AG09319 (cell line): ENCODE measurements around the gene TTLL5.

ENCODE experiments used
- DNase-seq: peaks from one replicate; pipeline ENCODE4 v3.0.0-alpha.2; 2010; ENCODE audit warnings: low read depth; ENCODE audit errors: extremely low read depth
- TF ChIP-seq, protein P1 (sequence below): IDR thresholded peaks from 2 replicates; pipeline ENCODE4 v1.5.1; 2011; ENCODE audit warnings: low read depth, mild to moderate bottlenecking, inconsistent platforms, low read length, moderate library complexity

Gene TTLL5

DNA sequence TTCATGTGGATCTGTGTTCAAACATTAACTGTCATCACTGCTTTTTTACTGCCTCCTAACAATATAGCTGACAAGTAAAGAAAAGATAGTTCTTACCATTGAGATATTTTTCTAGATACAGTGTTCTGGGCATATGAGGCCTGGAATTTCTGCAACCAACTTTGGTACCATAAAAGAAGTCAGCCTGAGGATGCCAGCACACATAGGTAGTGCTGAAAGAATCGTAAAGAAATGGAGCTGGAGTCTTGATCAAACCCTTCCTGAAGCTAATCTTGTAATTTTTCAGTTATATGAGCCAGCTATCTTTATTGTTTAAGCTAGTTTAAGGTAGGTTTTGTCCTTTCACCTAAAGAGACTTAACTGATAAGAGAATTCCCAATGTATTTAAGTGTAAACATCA is 11.7 kb upstream of the TTLL5 start:
- no peak for DNase-seq
- TF ChIP-seq, protein P1, sequence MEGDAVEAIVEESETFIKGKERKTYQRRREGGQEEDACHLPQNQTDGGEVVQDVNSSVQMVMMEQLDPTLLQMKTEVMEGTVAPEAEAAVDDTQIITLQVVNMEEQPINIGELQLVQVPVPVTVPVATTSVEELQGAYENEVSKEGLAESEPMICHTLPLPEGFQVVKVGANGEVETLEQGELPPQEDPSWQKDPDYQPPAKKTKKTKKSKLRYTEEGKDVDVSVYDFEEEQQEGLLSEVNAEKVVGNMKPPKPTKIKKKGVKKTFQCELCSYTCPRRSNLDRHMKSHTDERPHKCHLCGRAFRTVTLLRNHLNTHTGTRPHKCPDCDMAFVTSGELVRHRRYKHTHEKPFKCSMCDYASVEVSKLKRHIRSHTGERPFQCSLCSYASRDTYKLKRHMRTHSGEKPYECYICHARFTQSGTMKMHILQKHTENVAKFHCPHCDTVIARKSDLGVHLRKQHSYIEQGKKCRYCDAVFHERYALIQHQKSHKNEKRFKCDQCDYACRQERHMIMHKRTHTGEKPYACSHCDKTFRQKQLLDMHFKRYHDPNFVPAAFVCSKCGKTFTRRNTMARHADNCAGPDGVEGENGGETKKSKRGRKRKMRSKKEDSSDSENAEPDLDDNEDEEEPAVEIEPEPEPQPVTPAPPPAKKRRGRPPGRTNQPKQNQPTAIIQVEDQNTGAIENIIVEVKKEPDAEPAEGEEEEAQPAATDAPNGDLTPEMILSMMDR: no peak

DNA sequence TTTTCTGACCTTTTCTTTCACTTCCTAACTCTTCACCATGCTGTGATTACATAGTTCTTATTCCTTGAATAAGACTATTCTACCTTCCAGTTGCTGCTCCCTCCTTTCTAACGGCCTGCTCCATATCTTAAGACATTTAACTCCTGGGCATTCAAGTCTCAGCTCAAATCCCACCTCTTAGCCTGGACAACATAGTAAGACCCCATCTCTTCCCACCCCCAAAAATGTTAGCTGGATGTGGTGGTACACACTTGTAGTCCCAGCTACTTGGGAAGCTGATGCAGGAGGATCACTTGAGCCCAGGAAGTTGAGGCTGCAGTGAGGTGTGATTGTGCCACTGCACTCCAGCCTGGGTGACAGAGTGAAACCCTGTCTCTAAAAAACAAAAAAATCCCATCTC is 11.3 kb upstream of the TTLL5 start:
- no peak for DNase-seq
- TF ChIP-seq, protein P1: no peak

DNA sequence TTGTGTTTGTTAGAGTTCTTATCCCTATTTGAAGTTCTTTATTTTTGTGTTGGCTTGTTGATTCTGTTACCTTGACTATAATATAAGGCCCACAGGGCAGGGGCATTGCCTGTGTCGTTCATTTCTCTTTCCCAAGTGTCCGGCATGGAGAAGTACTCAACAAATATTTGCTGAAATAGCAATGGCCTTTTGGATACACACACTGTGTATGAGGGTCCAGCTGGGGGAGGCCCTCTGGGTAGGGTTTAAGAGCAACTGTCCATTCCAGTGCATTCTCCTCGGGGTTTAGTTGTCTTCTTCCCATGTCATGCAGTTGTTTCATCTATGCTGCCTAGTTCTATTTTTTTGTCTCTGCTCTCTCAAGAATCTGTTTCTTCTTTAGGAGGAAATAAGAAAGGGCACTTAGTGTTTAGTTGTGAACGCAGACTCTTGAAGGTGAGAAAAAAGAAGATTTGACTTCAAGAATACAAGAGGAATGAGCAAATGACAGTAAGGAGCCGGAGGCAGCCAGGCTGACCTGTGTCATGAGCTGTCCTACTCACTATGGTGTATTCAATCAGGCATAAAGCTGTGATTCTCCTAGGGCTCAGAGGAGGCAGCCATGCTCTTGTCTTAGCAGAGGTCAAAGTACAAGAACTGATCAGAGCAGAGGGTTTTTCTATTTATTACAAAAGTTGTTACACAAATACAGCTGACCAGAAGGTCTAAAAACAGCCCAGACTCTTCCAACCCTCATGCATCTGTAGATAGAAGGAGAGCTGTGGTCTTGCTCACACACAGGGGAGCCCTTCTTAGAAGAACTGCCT is 10.6 kb upstream of the TTLL5 start:
- no peak for DNase-seq
- TF ChIP-seq, protein P1: no peak

DNA sequence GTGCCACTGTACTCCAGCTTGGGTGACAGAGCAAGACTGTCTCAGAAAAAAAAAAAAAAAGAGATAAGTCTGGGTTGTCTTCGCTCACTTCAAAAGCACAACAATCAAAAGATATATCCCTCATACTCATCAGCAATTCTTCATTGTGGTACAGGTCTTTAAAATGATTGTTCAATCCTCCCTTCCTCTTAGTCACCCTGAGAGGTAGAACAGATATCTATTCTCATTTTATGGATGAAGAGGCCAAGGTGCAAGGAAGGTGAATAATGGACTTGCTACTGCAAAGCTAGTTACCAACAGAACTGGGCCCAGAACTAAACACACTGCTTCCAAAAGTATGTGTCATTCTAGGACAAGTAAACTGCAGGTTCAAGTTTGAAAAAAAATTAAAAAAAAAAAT is 7.5 kb upstream of the TTLL5 start:
- DNase-seq: no peak
- TF ChIP-seq, protein P1: no peak

DNA sequence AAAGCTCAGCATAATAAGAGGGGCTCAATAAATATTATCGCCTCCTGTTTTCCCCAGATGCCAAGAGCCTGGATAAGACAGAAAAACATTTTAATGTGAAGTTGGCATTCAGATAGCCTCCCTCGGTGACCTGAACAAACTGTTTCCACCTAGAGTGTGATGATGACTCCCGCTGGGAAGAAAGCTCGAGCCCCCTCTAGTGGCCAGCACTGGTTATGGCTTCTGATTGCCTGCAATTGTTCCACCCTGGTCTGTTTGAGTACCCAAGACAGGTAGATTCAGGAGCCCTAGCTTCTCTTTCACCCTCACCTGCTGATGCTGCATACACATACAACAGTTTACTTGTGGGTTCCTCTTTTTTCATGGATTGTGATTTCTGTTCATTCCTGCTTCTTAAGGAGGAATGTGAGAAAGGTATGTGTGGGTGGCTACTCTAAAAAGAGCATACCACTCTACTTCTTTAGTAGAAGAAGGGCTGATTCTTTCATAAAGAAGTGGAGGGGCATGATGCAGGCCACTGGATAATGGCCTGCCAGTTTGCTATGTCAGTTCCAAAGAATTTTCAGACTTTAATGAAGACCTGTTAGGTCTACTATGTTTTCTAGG is 6.8 kb upstream of the TTLL5 start:
- TF ChIP-seq, protein P1: peak; percentile 97
- no peak for DNase-seq

DNA sequence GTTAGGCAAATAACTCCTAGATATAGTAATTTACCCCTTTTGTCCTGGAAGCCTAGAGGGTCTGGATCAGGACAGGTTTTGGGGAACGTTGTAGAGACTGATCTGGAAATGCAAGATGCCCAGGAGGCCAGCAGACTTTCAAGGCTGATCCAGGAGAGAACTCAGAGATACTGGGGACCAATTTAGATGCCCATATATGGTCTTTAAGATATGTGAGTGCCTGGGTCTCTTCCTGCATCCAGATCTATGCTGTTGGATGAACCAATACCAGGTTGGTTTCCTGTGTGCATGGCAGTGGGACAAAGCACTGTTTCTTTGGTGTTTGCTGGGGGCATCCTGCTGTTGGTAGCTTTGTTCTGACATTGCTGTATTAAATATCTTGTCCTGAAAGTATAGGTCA is 5.8 kb upstream of the TTLL5 start:
- DNase-seq: no peak
- TF ChIP-seq, protein P1: no peak

DNA sequence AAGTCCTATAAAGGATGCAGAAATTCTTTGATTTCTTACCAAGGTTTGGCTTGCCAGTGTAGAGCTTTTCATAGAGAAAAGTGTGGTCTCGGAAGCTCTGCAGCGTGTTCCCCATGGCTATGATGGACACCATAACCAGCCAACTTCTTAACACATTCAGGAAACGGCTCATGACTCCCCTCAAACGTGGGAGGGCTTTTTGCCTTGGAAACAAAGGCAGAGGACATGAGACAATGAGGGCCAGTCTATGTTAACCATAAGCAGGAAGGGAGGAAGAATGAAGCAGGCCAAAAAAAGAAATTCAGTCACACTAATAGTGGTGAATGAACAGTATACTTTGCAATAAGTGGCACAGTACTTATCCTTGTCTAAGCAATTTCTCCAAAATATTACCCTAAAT is 3.7 kb upstream of the TTLL5 start:
- TF ChIP-seq, protein P1: no peak
- DNase-seq: no peak
